GM19372 (cell line): ENCODE data around the gene ENTREP1.
"Not testable (repeated sequence)": the region's sequence is repeated elsewhere in the genome, so short reads cannot be mapped to it uniquely, and the experiment has no call there.

Experiments
- ATAC-seq: cut with Tn5 transposase; IDR thresholded peaks from one replicate; pipeline ENCODE4 v1.9.1; 2021; ENCODE audit warnings: mild to moderate bottlenecking, low read depth, moderate library complexity; ENCODE audit not compliant: unreplicated experiment

ENTREP1 gene

DNA sequence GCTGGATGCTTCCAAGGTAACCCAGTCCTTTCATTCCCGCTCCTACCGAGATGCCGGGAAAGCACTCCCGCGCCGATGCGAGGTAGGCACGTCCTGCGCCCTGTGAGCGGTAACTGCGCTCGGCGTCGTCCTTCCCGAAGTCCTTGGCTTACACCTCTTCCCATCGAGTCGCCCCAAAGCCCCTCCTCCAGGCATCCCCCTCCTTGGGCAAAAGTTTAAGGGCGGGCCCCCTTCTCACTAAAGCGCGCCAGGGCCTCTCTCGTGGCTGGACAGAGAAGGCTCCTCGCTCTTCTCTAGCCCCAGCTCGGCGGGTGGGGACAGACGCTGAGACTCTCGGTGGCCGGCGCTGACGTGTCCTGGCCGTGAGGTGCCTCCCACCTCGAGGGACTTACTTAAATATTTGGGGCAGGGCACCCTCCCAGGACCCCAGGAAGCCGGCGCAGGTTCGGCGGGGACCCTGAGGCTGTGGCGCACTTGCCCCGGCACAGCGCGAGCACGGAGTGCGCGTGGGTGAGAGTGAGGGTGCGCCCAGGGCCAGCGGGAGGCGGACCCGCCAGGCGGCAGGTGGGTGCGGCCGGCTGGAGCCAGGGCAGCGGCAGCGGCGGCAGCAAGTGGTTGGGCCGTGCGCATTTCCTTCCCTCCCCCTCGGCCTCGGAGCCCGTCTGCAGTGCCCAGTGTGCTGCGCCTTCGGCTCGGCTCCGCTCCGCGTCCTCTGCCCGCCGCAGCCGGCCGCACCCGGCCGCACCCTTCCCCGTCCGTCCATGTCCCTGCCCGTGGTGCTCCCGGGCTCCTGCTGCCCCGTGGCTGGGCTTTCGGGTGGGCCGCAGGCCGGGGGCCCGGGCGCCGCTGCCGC, at the start of gene ENTREP1:
ENTREP1 (plus strand) TSS at position 667 of the 853 bp plus-strand sequence; CDS start at position 762, 95 bp downstream.
- ATAC-seq = no peak

GRCh38 chr9:69276775-69277174, 48.2 kb upstream of the ENTREP1 start:
- no peak for ATAC-seq

DNA sequence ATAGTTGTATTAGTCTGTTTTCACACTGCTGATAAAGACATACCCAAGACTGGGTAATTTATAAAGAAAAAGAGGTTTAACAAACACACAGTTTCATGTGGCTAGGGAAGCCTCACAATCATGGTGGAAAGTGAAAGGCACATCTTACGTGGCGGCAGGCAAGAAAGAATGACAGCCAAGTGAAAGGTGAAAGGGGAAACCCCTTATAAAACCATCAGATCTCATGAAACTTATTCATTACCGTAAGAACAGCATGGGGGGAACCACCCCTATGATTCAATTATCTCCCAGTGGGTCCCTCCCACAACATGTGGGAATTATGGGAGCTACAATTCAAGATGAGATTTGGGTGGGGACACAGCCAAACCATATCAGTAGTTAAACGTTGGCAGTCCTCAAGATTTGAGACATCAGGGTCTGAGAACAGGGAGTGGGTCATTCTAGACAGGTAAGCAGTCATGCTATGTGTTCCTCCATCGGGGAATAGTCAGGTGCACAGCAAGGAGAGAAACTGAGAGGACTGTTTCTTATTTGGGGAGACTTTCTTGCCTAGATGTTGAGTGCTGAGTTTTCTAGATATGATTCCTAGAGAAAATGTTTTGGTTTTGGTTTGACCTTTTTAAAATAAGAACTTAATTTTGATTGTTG, 45.8 kb upstream of the ENTREP1 start:
- no peak for ATAC-seq

DNA sequence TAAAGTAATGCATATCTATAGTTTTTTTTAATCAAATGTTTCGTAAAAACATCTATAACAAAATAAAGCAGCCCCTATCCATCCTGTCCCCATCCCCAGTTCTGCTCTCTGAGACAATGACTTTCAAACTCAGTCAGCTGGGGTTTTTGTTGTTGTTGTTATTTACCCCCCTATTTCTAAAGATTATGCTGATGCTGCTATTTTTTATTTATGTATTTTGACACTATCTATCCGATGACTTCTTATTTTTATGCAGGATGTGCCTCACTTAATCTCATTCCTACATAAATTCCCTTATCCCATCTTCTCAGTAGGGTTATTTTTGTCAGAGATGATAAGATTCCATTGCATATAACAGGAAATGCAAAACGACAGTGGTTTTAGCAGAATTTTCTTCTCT, 45.3 kb upstream of the ENTREP1 start:
- no peak for ATAC-seq

DNA sequence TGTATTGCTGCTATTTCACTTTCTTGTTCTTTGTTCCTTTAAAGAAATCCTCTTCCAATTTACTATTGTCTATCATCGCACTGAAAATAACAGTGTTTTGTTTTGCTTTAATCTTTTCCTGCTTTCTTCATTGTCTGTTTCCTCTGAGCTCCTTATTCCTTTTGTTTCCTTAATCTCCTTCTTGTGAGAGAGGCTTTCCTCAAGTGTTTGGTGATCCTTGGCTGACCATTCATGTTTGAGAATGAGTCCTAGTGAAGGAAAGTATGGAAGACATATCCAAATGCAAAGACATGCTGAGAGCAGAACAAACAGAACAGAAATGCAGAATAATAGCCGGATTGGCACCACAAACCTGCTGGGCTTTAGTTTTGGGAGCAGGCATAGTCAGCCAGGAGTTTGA, 42.0 kb upstream of the ENTREP1 start:
- ATAC-seq = no peak

GRCh38 chr9:69292078-69292477, 32.9 kb upstream of the ENTREP1 start:
- ATAC-seq = no peak

- no peak for ATAC-seq
Measured at GRCh38 chr9:69293156-69293555, 31.9 kb upstream of the ENTREP1 start.

DNA sequence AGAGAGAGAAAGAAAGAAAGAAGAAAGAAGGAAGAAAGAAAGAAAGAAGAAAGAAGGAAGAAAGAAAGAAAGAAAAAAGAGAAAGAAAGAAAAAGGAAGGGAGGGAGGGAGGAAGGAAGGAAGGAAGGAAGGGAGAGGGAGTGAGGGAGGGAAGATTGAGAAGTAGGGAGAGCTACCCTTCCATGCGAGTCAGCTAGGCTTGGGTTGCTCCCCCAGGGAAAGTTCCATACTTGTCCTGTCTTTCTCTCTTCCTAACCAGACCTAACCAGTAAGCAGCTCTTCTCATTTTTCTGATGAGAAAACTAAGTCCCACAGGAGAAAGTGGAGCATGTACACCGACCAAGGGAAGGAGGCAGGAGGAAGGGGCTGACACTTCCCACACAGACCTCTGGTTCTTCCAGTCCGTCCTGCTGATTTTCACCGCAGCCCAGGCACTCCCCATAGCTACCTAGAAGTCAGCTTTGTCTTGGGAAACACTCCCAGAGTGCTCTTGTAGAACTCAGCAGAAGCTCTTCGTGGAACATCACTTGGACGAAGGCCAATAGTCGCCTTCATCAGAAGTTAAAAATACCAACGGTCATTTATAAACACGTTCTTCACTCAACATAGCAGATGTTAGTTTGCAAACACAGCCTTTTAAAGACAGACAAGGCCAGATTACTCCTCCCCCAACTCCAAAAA, 29.0 kb upstream of the ENTREP1 start:
- no peak for ATAC-seq

DNA sequence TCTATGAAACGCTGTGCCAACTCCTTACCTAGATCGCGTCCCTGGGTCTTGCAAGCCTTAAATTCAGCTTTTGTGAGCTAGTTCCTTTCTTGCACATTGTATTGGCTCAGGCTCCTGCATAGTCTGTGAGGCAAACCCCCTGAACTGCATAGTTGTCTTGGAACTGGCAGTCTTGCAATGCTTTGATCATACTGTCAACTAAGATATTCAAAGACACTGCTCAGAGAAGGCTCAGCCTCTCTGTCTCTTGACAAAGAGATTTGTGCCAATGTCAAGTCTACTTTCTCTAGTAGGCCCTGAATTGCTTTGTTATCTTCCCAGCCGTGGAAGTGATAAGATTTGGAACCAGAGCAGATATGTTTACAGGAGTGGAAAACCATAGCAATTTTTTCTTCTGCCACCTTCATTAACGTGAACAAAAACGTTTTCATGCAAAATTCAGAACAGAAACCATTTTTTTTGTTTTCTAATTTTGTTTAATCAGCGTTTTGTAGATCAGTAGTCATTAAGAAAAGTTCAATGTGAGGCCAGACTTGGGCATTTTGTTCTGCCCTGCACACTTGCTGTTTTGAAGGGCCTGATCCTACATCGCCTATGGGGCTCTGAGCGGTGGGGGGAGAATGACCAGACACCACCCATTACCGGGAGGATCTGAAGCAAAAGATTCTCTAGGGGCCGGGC, 27.6 kb upstream of the ENTREP1 start:
- ATAC-seq = no peak

GRCh38 chr9:69299315-69299714, 25.7 kb upstream of the ENTREP1 start:
- ATAC-seq = no peak

DNA sequence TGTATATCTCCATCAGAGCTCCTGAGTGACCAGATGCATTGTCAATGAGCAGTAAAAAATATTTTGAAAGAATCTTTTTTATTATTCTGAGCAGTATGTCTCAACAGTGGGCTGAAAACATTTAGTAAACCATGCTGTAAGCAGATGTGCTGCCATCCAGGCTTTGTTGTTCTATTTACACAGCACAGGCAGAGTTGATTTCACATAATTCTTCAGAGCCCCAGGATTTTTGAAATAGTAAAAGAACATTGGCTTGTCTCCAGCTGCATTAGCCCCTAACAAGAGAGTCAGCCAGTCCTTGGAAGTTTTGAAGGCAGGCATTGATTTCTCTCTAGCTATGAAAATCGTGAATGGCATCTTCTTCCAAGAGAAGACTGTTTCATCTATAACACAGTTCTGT, 25.2 kb upstream of the ENTREP1 start:
- ATAC-seq = no peak

GRCh38 chr9:69303331-69303730, 21.7 kb upstream of the ENTREP1 start:
- no peak for ATAC-seq

- not testable (repeated sequence) for ATAC-seq
Measured at GRCh38 chr9:69306895-69307445, 18.0 kb upstream of the ENTREP1 start.

- ATAC-seq = no peak
Measured at GRCh38 chr9:69307446-69308205, 17.4 kb upstream of the ENTREP1 start.

DNA sequence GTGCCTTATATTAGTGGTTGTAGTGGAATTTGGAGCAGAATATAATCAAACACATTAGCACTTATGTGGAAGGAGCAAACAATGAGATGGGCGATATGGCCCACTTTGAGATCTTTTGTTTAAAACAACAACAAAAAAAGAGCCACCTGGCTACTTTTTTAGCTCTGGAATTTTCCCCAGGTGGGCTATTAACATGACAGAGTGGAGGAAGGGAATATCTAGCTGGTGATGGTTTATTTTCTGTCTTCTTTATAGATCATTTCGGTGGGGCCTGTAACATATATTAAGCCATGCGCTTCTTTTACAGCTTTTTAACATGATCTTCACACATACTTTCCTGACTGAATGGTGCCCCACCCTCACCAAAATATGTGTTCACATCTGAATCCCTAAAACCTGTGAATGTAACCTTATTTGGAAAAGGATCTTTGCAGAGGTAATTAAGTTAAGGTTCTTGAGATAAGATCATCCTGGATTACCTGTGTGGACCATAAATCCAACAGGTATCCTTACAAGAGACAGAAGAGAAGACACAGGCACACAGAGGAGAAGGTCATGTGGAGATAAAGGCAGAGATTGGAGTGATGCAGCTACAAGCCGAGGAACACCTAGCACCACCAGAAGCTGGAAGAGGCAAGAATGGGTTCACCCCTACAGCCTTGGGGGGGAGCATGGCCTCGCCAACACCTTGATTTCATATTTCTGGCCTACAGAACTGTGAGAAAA, 16.6 kb upstream of the ENTREP1 start:
- ATAC-seq = no peak

- no peak for ATAC-seq
Measured at GRCh38 chr9:69313175-69313574, 11.8 kb upstream of the ENTREP1 start.

- no peak for ATAC-seq
Measured at GRCh38 chr9:69314547-69314946, 10.5 kb upstream of the ENTREP1 start.

DNA sequence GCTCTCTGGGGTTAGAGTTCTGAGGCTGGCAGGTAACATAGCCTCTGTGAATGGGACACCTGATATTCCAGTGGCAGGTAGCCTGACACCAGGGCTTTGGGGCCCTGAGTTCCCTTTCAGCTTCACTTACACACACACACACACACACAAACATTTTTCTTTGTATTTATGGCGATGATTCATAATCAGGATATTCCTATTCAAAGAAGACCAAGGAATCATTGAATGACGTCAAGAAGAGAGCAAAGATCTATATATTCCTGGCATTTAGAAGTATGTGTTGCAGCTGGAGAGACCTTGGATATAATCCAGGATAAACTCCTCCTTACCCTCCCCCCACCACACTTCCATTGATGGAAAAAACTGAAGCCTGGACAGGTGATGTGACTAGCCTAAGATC, 7.9 kb upstream of the ENTREP1 start:
- no peak for ATAC-seq

- ATAC-seq = no peak
Measured at GRCh38 chr9:69317894-69318293, 7.1 kb upstream of the ENTREP1 start.
